ENCODE measurements around the gene PHOX2B.

DNA sequence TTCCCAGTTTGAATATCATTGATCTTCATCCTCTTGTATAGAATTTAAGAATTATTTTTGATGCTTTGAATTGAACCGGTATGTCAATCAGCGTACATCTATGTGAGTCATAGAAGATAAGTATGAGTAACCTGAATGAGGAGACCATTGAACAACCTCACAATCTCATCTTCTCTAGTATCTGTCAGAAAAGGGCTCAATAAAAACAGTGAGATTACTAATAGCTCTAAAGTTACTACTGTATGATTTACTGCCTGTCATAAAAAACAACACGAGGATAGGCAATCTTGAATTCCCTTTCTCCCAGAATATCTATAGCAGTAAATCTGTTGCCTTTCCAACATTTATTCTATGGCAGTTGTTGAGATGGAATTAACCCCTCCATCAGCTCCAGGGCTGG lies 36.1 kb downstream of the PHOX2B start:
- TF ChIP-seq POLR2A (IDR thresholded peaks at IDR 0.05; ENCODE audit: low read length) (no peak), GATA1 (IDR thresholded peaks at IDR 0.05; ENCODE audit: low read depth, low read length) (no peak)

Data from erythroblast (primary cell).